HS-5 (cell line): ENCODE measurements around the gene AMER3.
A peak's percentile ranks its signal among the peaks of the same experiment; 100 is the strongest.

Experiments used
- DNase-seq: peaks from one replicate; pipeline ENCODE4 v3.0.0-alpha.2; 2012; ENCODE audit warnings: low read depth

Gene AMER3

GRCh38 chr2:130756053-130756873 lies 923 bp downstream of the AMER3 start:
- no peak for DNase-seq

- DNase-seq, result no peak
These were observed 1.7 kb downstream of the AMER3 start for GRCh38 chr2:130756874-130757668.

DNA sequence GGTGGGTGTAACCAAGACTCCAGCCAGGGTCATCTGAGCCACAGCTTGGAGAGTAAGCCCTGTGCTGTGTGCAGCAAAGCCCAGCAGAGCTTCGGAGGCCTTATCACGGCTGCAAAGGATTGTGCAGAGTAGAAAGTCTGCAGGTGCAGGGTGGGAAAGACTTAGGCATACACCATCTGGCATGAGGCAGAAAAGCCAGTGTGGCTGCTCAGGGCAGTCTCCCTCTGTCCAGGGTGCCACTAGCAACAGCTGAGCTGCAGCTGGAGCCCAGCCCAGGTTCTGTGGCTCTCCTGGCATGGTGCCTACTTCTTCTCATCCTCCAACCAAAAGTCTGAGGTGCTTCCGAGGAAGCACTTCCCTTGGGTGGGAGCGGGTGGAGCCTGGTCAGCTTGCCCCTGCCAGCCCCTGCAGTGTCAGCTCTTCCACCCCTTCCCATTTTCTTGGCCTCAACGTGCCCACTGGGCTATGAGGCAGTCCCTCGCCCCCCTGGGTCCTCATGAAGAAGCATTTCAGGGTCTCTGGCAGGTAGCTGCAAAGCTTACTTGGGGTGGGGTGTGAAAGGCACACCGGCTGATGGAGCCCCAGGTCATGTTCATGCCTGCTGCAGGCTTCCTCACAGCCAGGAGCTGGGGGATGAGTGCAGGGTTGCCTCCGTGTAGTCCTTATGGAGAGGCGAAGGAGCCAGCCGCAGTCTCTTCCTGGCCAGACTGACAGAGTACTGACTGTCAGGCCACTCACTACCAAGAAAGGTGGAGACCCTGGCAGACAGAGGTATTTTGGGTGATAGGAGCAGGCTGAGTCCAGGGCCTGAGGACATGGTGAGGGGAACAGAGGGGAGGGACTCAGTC lies 4.8 kb downstream of the AMER3 start:
- DNase-seq, result peak; percentile 10

- no peak for DNase-seq
These were observed 5.7 kb downstream of the AMER3 start for GRCh38 chr2:130760754-130761751.

DNA sequence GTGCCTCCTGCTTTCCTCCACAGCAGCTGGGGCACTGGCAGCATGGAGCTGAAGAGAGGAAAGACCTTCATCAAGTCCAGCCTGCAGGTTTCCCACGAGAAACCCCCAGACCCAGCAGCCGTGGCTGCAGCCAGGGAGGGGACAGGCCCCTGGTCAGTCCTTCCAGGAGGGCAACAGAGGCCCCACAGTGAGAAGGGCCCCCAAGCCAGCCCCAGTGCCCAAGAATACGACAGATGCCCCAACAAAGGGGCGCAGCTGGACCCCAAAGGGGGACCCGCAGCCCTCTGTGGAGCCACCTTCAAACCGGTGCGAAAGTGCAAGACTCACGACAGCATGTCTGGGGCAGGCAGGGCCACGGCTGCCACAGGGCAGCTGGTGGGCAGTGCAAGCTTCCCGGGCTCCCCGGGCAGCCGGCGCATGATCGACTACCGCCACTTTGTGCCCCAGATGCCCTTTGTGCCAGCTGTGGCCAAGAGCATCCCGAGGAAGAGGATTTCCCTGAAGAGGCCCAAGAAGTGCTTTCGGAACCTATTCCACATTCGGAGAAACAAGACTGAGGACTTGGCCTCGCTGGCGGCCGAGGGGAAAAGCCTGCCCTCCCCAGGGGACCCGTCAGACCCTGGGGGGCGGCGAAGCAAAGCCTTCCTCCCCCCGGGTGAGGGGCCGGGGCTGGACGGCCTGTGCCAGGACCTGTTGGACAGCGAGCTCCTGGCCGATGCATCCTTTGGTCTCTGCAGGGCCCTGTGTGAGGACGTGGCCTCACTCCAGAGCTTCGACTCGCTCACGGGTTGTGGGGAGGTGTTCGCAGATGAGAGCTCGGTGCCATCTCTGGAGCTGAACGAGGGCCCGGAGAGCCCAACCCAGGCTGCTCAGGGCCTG lies 6.9 kb downstream of the AMER3 start:
- no peak for DNase-seq

DNA sequence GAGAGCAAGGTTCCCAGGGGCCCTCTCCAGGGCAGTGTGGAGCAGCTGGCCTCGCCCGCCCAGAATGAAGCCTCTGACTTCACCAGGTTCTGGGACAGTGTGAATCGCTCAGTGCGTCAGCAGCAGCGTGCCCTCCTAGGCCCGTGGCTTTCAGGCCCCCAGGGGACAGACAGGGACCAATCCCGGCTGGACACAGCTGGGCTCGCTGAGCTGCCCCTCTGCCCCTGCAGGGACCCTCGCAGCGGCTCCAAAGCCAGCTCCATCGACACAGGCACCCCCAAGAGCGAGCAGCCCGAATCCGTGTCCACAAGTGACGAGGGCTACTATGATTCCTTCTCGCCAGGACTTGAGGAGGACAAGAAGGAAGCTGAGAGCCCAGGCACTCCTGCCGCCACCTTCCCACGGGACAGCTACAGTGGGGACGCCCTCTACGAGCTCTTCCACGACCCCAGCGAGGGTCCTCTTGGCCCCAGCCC lies 7.6 kb downstream of the AMER3 start:
- DNase-seq, result no peak

GRCh38 chr2:130763405-130763804 lies 8.1 kb downstream of the AMER3 start:
- no peak for DNase-seq

GRCh38 chr2:130764035-130764820 lies 8.9 kb downstream of the AMER3 start:
- DNase-seq, result no peak

DNA sequence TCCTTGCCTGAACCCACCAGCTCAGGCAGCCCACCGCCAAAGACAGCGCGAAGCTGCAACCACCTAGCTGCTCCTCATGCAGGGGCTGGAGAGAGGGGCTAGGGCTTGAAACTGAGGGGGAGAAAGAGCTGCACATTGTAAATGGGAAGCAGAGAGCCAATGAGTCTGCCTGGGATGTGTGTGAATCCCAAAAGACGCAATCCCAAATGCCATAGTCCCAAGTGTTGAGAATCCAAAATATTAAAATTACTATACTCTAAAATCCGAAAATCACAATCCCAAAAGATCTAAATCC lies 9.4 kb downstream of the AMER3 start:
- no peak for DNase-seq

- DNase-seq, result no peak
These were observed 10.1 kb downstream of the AMER3 start for GRCh38 chr2:130765464-130765863.

DNA sequence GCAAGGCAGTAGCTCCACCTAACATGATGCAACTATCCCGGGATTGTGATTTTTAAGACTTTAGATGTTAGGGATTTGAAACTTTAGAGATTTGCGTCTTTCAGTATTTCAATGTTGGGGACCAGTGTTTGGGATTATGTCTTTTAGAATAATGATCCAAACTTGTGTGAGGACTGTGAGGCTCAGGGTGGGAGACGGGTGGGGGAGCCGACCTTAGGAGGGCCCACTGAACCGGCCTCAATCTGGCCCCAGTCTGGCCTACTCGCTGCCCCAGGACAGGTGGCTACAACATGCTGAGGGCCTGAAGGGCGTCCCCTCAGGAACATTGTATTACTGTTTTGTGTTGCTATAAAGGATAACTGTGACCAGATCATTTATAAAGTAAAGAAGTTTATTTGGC lies 10.7 kb downstream of the AMER3 start:
- DNase-seq, result no peak

- DNase-seq, result no peak
These were observed 11.5 kb downstream of the AMER3 start for GRCh38 chr2:130766711-130767407.

DNA sequence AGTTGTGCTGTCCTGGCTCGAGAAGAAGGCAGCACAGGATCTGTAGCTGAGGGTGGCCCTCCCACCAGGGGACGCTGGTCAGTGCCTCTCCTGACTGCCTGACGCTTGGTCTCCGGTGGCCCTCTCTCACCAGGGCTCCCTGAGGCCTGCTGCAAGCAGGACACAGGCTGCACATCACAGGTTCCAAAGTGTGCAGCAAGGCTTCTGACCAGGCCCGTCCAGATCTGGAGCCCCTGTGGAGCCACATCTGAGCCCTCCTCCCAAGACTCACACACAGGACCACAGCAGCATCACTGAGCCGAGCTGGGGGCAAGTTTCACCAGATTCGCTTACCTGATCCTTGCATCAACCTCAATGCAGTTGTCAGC lies 12.1 kb downstream of the AMER3 start:
- no peak for DNase-seq

DNA sequence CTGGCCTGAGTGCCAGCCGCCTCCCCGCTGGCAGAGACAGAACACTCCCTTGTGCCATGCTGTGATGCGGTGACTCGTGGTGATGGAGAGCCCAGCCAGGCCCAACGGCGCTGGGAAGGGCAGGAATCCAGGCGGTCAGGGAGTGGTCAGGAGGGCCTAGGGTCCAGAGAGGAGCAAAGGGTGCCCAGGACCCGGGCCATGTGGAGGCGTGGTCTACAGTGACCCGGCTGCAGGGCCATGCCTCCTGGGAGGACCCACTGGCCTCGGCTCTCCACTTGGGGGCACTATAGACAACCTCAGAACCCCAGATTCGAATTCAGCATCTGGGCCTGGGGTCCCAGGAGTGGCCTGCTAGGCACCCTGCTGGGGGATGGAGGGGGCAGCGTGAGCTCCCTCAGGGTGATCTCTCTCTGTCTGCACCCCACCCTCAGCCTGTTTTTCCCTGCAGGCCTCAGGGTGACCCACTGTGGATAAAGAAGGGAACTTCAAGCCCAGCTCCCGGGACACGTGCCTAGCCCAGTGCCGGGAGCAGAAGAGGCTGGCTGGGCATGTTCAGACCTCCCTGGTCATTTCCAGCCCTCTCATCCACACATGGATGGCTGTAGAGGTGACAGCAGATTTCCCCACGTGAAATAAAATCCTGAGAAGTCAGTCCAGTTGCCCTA lies 13.0 kb downstream of the AMER3 start:
- no peak for DNase-seq

- DNase-seq, result no peak
These were observed 14.1 kb downstream of the AMER3 start for GRCh38 chr2:130769343-130769907.

DNA sequence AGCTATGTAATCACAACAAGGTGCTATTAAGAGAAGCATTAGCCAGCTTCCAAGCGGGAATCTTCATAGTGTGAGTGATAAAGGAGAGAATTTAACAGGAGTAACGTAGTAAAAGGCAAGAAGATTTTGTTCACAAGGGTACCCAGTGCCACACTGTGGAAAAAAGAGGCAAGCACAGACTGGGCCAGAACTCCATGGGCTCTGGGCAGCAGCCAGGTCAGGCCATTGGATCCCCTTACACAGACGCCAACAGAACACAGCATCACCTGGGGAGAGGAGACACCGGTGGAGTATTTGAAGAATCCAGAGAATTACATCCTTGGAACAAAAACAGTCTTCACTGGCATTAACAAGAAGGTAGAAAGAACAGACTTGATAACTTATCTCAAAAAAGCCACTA lies 21.2 kb downstream of the AMER3 start:
- DNase-seq, result no peak

GRCh38 chr2:130778781-130779180 lies 23.4 kb downstream of the AMER3 start:
- DNase-seq, result no peak

DNA sequence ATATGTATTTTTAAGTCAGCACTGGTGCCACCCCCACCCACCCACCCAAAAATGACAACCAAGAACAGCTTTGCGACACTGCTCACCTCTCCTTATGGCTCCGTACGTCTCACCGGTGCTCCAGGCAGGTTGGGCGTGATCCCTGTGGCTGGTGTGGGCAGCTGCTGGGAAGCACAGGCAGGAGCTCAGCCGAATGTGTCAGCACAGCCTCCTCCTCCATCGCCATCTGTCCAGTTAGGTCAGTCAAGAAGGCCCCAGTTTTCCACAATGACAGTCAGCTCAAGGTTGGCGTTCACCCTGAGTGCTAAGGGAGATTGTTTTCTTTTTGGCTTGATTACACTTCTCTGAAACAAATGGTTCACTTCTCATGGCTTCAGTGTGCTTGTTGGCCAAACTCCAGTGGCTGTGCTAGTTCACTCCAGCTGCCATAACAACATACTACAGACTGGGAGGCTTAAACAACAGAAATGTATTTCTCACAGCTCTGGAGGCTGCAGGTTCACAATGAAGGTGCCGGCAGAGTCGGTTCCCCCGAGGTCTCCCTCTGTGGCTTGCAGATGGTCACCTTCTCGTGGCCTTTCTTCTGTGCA lies 30.2 kb downstream of the AMER3 start:
- no peak for DNase-seq
